ENCODE data around the gene CD101.

The CD101 gene

DNA sequence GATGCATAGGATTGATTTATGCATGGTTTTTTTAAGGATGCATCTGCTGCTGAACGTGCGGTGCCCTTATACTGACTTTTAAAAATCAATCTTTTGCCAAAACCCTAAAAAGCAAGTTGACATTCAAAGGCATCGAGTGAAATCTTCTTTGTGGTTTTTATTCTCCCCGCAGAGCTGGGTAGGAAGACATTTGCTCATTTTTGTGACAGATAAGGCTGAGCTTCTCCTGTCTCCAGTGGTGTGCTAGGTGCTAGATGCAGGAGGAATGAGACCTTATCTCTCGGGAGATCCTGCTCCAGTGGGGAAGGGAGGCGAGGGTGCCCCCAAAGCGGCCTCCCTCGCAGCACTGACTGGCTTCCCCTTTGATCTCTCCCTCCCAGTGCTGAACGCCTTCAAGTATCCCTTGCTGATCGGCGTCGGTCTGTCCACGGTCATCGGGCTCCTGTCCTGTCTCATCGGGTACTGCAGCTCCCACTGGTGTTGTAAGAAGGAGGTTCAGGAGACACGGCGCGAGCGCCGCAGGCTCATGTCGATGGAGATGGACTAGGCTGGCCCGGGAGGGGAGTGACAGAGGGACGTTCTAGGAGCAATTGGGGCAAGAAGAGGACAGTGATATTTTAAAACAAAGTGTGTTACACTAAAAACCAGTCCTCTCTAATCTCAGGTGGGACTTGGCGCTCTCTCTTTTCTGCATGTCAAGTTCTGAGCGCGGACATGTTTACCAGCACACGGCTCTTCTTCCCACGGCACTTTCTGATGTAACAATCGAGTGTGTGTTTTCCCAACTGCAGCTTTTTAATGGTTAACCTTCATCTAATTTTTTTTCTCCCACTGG, 14.9 kb upstream of the CD101 start:
- DNase-seq (ENCODE audit: low read depth), result no peak

GRCh38 chr1:116987256-116987555, 14.4 kb upstream of the CD101 start:
- no peak for DNase-seq (ENCODE audit: low read depth)

DNA sequence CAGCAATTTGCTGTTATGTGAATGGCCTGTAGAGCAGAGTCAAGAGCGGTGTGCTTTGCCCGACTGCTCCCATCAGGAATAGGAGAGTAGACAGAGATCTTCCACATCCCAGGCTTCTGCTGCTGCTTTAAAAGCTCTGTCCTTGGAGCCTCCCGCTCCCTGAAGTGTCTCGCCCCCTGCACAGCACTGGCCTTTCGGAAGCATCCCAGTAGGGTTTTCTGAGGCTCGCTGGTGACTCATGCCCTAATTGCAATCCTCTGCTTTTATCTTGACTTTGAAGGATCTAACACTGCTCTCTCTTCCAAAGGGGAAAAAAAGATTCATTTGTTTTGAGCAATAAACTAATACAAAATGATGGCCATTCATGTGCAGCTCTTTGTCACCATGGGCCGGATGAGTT, 13.3 kb upstream of the CD101 start:
- peak; percentile 42 for DNase-seq (ENCODE audit: low read depth)

GRCh38 chr1:116988908-116989307, 12.7 kb upstream of the CD101 start:
- DNase-seq (ENCODE audit: low read depth), result no peak

DNA sequence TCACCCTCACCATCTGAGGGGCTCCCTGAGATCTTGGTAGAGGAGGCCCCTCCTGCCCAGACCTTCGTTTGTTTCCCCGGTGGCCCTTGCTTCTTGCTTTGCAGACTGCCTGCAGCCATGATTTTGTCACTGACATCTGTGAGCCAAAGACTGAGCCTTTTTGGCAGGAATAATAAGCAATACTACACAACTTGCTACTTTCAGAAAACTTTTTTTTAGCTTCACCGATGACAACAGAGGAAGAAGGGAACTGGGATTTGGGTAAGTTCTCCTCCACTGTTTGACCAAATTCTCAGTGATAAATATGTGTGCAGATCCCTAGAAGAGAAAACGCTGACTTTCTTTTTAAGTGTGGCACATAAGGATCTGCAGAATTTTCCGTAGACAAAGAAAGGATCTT, 11.7 kb upstream of the CD101 start:
- peak; percentile 19 for DNase-seq (ENCODE audit: low read depth)

DNA sequence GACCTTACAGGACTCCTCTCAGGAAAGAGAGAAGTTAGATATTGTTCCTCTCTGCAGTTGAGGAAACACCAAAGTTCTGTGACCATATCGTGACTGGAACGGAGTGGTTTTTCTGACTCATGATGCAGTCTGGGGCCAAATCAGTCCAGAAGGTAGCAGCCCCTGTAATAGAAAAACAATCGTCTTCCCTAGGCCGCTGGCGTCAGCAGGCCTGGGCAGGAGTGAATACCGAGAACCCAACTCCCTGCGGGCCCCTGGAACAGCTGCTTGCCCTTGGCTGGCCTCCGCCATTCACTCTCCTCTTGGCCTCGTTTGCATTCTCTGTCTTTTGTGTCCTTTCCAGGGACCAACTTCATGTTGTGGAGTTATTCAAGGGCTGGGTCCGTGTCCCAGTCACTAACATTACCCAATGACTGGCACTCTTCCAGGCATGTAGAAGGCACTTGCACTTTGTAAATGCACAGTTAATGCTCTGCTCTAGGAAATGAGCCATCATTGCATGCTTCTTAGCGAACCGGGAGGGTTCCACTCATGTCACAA, 10.9 kb upstream of the CD101 start:
- peak; percentile 98 for DNase-seq (ENCODE audit: low read depth)

DNA sequence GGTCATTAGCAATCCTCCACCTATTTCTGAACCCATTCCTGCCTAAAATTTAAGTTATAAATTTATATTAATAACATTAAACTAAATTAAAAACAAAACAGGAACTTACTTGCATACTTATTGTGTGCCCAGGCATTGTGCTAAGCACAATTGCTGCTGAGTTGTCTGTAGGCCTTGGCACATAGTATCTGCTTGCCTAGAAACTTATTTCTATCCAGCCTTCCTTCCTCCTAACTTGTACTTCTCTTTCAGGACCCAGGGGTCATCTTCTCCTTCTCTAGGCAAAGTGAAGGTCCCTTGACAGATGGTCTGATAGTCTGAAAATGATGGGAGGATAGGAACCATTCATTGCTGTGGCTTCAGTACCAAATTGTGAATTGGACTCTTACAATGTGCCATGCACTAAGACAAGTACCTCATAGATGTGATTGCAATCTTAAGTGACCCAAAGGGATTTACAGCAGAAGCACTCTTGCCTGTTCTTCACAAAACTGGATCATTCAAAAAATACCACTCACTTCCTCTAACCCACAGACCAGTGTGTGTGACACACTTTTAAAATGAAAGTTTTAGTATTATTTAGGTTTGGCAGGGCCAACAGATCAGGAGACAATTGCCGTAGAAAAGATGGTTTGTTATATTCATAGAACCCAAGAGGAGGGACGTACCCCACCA, 10.3 kb upstream of the CD101 start:
- DNase-seq (ENCODE audit: low read depth), result no peak

GRCh38 chr1:116991918-116992317, 9.6 kb upstream of the CD101 start:
- DNase-seq (ENCODE audit: low read depth), result no peak

- no peak for DNase-seq (ENCODE audit: low read depth)
Observed at GRCh38 chr1:116993286-116993685, 8.3 kb upstream of the CD101 start.

DNA sequence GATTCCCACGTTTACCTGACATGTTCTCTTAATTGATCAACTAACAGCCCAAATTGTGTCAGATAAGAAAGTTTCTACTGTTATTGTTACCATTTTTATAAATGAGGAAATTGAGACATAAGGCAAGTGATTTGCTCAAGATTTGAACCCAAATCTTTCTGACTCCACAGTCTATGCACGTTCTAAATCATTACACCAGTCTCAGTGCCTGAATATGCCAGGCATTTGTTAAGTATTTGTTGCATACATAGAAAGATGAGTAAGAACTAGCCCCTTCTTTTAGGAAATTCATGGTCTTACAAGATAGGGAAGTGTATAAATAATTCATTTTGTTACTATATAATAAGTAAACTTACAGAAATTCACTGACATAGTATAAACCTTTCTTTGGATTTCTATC, 7.1 kb upstream of the CD101 start:
- no peak for DNase-seq (ENCODE audit: low read depth)

DNA sequence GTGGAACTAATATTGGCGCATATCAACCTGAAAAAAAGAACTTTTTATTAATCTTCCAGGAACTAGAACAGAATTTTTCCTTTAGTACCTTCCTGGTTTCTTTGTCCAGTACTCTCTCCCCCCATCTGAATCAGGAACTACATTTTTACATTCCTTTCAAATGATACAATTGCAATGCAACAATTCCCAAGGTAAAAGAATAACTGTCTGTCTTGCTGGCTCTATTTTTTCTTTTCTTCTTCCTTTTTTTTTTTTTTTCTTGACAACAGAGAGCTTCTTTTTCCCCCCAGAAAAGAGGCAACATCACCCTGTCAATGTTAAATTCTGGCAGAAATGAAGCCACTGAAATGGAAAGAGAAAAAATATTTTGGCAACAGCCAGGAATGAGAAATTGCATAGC, 4.5 kb upstream of the CD101 start:
- DNase-seq (ENCODE audit: low read depth), result no peak

DNA sequence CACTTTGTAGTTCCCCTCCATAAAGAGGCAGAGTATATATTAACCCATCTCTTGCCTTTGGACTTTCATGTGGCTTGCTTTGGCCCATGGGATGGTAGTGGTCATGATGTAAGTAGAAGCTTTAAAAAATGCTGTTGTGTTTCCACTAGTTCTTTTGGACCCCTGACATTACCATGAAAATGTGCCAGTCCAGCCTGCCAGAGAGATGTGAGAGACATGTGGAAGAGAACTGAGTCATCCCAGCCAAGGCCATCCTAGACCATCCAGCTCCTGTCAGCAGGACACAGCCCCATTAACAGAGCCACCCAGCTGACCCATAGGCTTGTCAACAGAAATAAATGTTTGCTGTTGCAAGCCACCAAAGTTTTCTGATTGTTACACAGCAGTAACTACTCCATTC, 3.9 kb upstream of the CD101 start:
- DNase-seq (ENCODE audit: low read depth), result no peak

DNA sequence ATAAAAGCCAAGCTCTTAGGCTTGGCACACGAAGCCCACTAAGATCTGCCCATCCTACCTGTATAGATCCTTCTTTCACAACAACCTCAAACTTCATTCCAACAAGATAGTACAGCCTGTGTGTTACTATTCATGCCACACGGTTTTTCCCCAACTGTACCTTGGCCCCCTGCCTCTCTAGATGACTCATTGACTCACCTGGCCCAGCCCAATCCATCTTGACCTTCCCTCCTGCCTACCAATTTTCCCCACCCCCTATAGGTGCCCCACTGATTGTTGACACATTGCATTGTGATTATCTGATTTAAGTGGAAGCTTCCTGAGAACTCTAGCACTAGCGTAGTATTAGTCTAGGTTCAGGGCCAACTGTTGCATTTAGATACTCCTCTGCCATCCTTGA, 2.0 kb upstream of the CD101 start:
- no peak for DNase-seq (ENCODE audit: low read depth)

- no peak for DNase-seq (ENCODE audit: low read depth)
Observed at GRCh38 chr1:117000142-117000541, 1.4 kb upstream of the CD101 start.

GRCh38 chr1:117003223-117003875, 1.8 kb downstream of the CD101 start:
- DNase-seq (ENCODE audit: low read depth), result no peak

DNA sequence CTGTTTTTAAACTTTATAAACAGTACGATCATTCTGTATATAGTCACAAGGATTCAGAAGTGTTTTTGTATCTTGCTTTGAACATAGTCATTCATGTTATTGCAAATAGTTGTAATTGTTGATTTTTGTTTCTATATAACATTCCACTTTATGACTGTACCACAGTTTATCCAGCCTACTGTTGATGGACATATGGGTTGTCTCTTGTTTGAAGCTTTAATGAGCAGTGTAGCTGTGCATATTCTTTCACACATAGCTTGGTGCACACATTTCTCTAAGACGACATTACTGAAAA, 6.1 kb downstream of the CD101 start:
- DNase-seq (ENCODE audit: low read depth), result no peak

DNA sequence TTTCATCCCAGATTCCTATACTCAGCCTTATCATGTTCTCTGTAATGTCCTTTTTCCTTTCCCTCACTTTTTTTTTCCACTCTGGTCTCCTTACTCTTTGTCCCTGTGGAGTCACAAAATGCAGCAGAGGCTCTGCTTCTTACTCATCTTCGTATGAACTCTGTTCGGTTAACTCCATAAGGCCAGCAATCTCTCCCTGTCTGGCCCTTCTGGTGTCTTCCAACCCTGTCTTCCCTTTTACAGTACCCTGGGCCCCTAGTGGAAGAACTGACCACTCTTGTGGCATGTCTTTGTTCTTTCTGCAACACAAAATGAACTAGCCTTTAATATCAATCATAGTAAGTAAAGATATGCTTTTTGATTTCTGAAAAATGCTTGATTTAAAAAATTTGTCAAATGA, 7.1 kb downstream of the CD101 start:
- no peak for DNase-seq (ENCODE audit: low read depth)

GRCh38 chr1:117009132-117009531, 7.6 kb downstream of the CD101 start:
- peak; percentile 18 for DNase-seq (ENCODE audit: low read depth)

DNA sequence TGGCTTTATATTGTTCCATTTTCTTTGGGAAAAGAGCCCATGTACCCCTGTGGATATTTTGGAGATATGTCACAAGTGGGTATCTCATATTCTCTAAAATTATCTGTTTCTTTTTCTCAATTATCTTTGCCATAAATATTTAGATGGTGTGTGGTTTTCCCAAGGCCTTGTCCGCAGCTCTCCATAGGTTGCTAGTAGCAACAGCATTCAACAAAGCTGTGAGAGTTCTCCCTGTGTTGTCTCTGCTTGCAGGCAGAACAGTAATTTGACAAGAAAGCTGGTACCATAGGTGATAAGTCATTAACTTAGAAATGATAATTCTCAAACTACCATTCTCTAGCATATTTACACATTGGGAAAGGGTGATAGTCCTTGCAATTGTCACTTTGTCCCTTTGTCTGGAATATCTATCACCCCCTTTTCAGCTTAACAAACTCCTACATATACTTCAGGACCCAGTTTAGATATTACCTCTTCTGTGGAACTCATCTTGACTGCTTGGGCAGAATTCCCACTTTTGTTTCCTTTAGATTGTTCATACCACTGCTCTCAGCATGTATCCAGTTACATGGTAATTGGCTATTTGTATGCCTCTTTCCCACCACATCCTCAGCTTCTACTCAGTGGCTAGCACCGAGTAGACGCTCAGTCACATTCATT, 8.9 kb downstream of the CD101 start:
- DNase-seq (ENCODE audit: low read depth), result no peak

GRCh38 chr1:117011334-117011733, 9.8 kb downstream of the CD101 start:
- DNase-seq (ENCODE audit: low read depth), result no peak

DNA sequence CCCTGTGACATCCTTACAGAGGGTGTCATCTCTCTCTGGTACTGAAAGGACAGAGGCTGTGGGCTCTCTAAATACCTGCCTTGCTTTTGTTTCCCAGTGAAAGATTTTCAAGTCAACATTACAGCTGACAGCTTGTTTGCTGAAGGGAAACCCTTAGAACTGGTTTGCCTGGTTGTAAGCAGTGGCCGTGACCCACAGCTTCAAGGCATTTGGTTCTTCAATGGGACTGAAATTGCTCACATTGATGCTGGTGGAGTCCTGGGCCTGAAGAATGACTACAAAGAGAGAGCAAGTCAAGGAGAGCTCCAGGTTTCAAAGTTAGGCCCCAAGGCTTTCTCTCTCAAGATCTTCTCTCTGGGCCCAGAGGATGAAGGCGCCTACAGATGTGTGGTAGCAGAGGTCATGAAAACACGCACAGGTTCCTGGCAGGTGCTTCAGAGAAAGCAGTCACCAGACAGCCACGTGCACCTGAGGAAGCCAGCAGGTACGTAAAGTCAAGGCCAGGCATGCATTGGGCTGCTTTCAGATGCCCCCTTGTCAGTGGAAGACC, 11.8 kb downstream of the CD101 start:
- no peak for DNase-seq (ENCODE audit: low read depth)

DNA sequence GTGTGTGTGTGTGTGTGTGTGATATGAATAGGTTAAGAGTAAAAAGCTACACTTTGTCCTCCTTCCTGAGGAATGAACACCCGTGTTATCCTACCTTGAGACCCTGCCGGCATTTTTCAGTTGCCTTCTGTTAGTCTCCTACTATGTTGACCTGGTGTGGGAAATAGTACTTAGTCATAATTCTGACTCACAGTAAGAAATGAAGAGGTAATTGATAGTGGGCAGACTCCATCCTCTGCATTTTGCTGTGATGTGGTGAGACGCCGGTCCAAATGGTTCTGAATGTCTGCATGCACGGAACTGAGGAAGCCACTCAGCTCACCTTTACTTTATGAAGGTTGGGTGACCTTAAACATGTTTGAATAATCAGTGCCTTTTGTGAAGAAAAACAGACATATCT, 12.6 kb downstream of the CD101 start:
- no peak for DNase-seq (ENCODE audit: low read depth)

GRCh38 chr1:117015724-117016123, 14.2 kb downstream of the CD101 start:
- DNase-seq (ENCODE audit: low read depth), result no peak

Measured in fibroblast of gingiva (primary cell).